HG03354 (cell line): ENCODE data around the gene SLC6A1.

ENCODE experiments used
- ATAC-seq: cut with Tn5 transposase; IDR thresholded peaks from one replicate; pipeline ENCODE4 v1.9.1; 2021; ENCODE audit warnings: mild to moderate bottlenecking; ENCODE audit not compliant: unreplicated experiment, poor library complexity, severe bottlenecking

SLC6A1 gene

GRCh38 chr3:10988991-10989484, 3.5 kb upstream of the SLC6A1 start:
- ATAC-seq = no peak

GRCh38 chr3:10992943-10993728, 588 bp downstream of the SLC6A1 start:
- no peak for ATAC-seq

GRCh38 chr3:10993729-10994065, 1.1 kb downstream of the SLC6A1 start:
- no peak for ATAC-seq

GRCh38 chr3:10994306-10994705, 1.8 kb downstream of the SLC6A1 start:
- no peak for ATAC-seq

GRCh38 chr3:10995871-10996270, 3.3 kb downstream of the SLC6A1 start:
- no peak for ATAC-seq

GRCh38 chr3:10996345-10997013, 3.9 kb downstream of the SLC6A1 start:
- no peak for ATAC-seq

GRCh38 chr3:10997196-10997595, 4.6 kb downstream of the SLC6A1 start:
- ATAC-seq = no peak

GRCh38 chr3:10998542-10998941, 6.0 kb downstream of the SLC6A1 start:
- no peak for ATAC-seq

GRCh38 chr3:10999221-11000107, 6.9 kb downstream of the SLC6A1 start:
- ATAC-seq = no peak

GRCh38 chr3:11000528-11000927, 8.0 kb downstream of the SLC6A1 start:
- ATAC-seq = no peak

GRCh38 chr3:11001020-11001657, 8.6 kb downstream of the SLC6A1 start:
- ATAC-seq = no peak

- no peak for ATAC-seq
Observed at GRCh38 chr3:11001658-11002021, 9.1 kb downstream of the SLC6A1 start.

GRCh38 chr3:11002371-11002807, 9.8 kb downstream of the SLC6A1 start:
- no peak for ATAC-seq

GRCh38 chr3:11004563-11004962, 12.0 kb downstream of the SLC6A1 start:
- ATAC-seq = no peak

GRCh38 chr3:11005686-11006256, 13.2 kb downstream of the SLC6A1 start:
- ATAC-seq = no peak

GRCh38 chr3:11006986-11007933, 14.7 kb downstream of the SLC6A1 start:
- no peak for ATAC-seq

- no peak for ATAC-seq
Observed at GRCh38 chr3:11009898-11010297, 17.4 kb downstream of the SLC6A1 start.

- no peak for ATAC-seq
Observed at GRCh38 chr3:11010426-11011165, 18.0 kb downstream of the SLC6A1 start.
